ENCODE measurements around the gene HPCAL1.

Gene HPCAL1

GRCh38 chr2:10338270-10339188 lies 35.8 kb downstream of the HPCAL1 start:
- no peak for DNase-seq

- no peak for DNase-seq
Measured at GRCh38 chr2:10339647-10340592, 37.2 kb downstream of the HPCAL1 start.

- no peak for DNase-seq
Measured at GRCh38 chr2:10340593-10340975, 37.9 kb downstream of the HPCAL1 start.

GRCh38 chr2:10341193-10341592 lies 38.5 kb downstream of the HPCAL1 start:
- DNase-seq, result no peak

GRCh38 chr2:10342245-10342951 lies 39.7 kb downstream of the HPCAL1 start:
- DNase-seq, result no peak

GRCh38 chr2:10343191-10343590 lies 40.5 kb downstream of the HPCAL1 start:
- no peak for DNase-seq

GRCh38 chr2:10343658-10344057 lies 41.0 kb downstream of the HPCAL1 start:
- DNase-seq, result no peak

- no peak for DNase-seq
Measured at GRCh38 chr2:10344105-10345066, 41.7 kb downstream of the HPCAL1 start.

GRCh38 chr2:10345126-10345525 lies 42.4 kb downstream of the HPCAL1 start:
- DNase-seq, result no peak

GRCh38 chr2:10345813-10346212 lies 43.1 kb downstream of the HPCAL1 start:
- DNase-seq, result no peak

GRCh38 chr2:10346929-10347561 lies 44.3 kb downstream of the HPCAL1 start:
- DNase-seq, result no peak

GRCh38 chr2:10347562-10347948 lies 44.9 kb downstream of the HPCAL1 start:
- DNase-seq, result no peak

GRCh38 chr2:10348891-10349290 lies 46.2 kb downstream of the HPCAL1 start:
- DNase-seq, result no peak

GRCh38 chr2:10350761-10351160 lies 48.1 kb downstream of the HPCAL1 start:
- no peak for DNase-seq

- no peak for DNase-seq
Measured at GRCh38 chr2:10352361-10352760, 49.7 kb downstream of the HPCAL1 start.

- DNase-seq, result no peak
Measured at GRCh38 chr2:10352972-10353371, 50.3 kb downstream of the HPCAL1 start.

- no peak for DNase-seq
Measured at GRCh38 chr2:10353931-10354330, 51.2 kb downstream of the HPCAL1 start.

GRCh38 chr2:10354399-10354798 lies 51.7 kb downstream of the HPCAL1 start:
- no peak for DNase-seq

- DNase-seq, result peak; percentile 2
Measured at GRCh38 chr2:10355471-10356438, 53.1 kb downstream of the HPCAL1 start.

GRCh38 chr2:10356439-10356811 lies 53.7 kb downstream of the HPCAL1 start:
- DNase-seq, result no peak

Measured in kidney glomerular epithelial cell (primary cell).